GM12878 (cell line): ENCODE results near the gene MTHFS. TPM values are rescaled to one million over a fixed set of nuclear protein-coding genes. Genes with fewer than 3 reads are reported as not detected.

Experiments
- ATAC-seq: fragments of 200-7000 bp; cut with Tn5 transposase; 3 replicates; pipeline ENCODE4 v1.9.1; 2020; ENCODE audit warnings: mild to moderate bottlenecking, moderate library complexity
- BruUV-seq: library from RNA; stranded (reverse); fragments of 400-500 nt; replicated peaks from 2 replicates; lab custom pipeline; 2021; lab: Mats Ljungman, UMichigan
- CTCF ChIA-PET: fragments of 300-600 bp; sonication (Branson Sonifier 250); formaldehyde crosslinking; extraction: SDS; loops from one replicate; lab custom pipeline; 2021; ENCODE audit warnings: inconsistent platforms; lab: Yijun Ruan, JAX
- POLR2A ChIA-PET: fragments of 350-600 bp; formaldehyde crosslinking; extraction: SDS; loops from one replicate; lab custom pipeline; 2021; ENCODE audit warnings: inconsistent platforms; lab: Charles Lee
- RAD21 ChIA-PET: fragments of 300-600 bp; sonication (Branson Sonifier 250); formaldehyde crosslinking; loops from one replicate; lab custom pipeline; 2023; ENCODE audit warnings: antibody characterized with exemption; ENCODE audit not compliant: unreplicated experiment; lab: Charles Lee
- SMC1A ChIA-PET: fragments of 300-600 bp; sonication (Branson Sonifier 250); formaldehyde crosslinking; loops from one replicate; lab custom pipeline; 2023; ENCODE audit not compliant: unreplicated experiment, uncharacterized antibody; lab: Charles Lee
- DNase-seq: peaks from one replicate; pipeline ENCODE4 v3.0.0-alpha.2; 2011; ENCODE audit warnings: low read depth, low spot score
- FAIRE-seq: peaks from 3 replicates; lab custom pipeline; 2011; peaks lifted over from hg19 to GRCh38; lab: Jason Lieb, UNC
- H2AFZ ChIP-seq: 2 replicates; pipeline ENCODE4 v1.6.0; 2011; ENCODE audit warnings: low read depth, low read length, control low read depth; ENCODE audit not compliant: control insufficient read depth
- H3K27ac ChIP-seq: 2 replicates; pipeline ENCODE4 v1.5.1; 2011; ENCODE audit warnings: control low read depth; ENCODE audit not compliant: control insufficient read depth, insufficient read depth
- H3K27me3 ChIP-seq, 2 experiments: replicated peaks in 1 of 2; 2 replicates each; pipeline versions ENCODE4 v1.6.0 to v1.6.1; 2011; ENCODE audit warnings: low read length in 1 of 2; ENCODE audit not compliant: control insufficient read depth in 2 of 2, insufficient read depth in 2 of 2
- H3K36me3 ChIP-seq, 2 experiments: 2 replicates each; pipeline ENCODE4 v1.5.1; 2011; ENCODE audit warnings: low read length in 1 of 2; ENCODE audit not compliant: control insufficient read depth in 2 of 2, insufficient read depth in 2 of 2
- H3K4me1 ChIP-seq: 2 replicates; pipeline ENCODE4 v1.6.1; 2011; ENCODE audit warnings: mild to moderate bottlenecking, low read length, moderate library complexity, mixed read lengths; ENCODE audit not compliant: control insufficient read depth, insufficient read depth
- H3K4me2 ChIP-seq: 2 replicates; pipeline ENCODE4 v1.6.0; 2011; ENCODE audit warnings: control low read depth; ENCODE audit not compliant: control insufficient read depth, insufficient read depth
- H3K4me3 ChIP-seq: fragments of 200-600 bp; sonication (generic); 2 replicates; pipeline ENCODE4 v1.5.1; 2016
- H3K79me2 ChIP-seq: 2 replicates; pipeline ENCODE4 v1.6.0; 2011; ENCODE audit warnings: low read length; ENCODE audit not compliant: control insufficient read depth, insufficient read depth
- H3K9ac ChIP-seq: 2 replicates; pipeline ENCODE4 v1.8.0; 2011; ENCODE audit warnings: low read length, control low read depth, mixed read lengths; ENCODE audit not compliant: control insufficient read depth, insufficient read depth
- H3K9me3 ChIP-seq: replicated peaks from 3 replicates; pipeline ENCODE4 v1.5.1; 2011; ENCODE audit warnings: mild to moderate bottlenecking, low read length; ENCODE audit not compliant: control insufficient read depth, insufficient read depth
- H4K20me1 ChIP-seq: 2 replicates; pipeline ENCODE4 v1.6.0; 2011; ENCODE audit not compliant: control insufficient read depth, insufficient read depth
- EP300 ChIP-seq, 2 experiments: fragments of 150-350 bp in 1 of 2; IDR thresholded peaks; 2 replicates each; pipeline ENCODE4 v1.6.1; 2011 to 2012; ENCODE audit warnings: low read depth in 2 of 2, low read length in 2 of 2, borderline replicate concordance in 1 of 2, improper control_type of control experiment in 1 of 2, inconsistent platforms in 1 of 2; ENCODE audit not compliant: control insufficient read depth in 1 of 2
- STAT1 ChIP-seq: fragments of 450-650 bp; conservative IDR thresholded peaks from 2 replicates; pipeline ENCODE4 v1.6.1; 2014; ENCODE audit warnings: antibody characterized with exemption, mild to moderate bottlenecking
- WGBS: methylation state at CpG from one replicate; pipeline ENCODE4 v1.1.6; 2016; ENCODE audit warnings: low lambda C conversion rate; ENCODE audit not compliant: insufficient replicate concordance, insufficient coverage; ENCODE audit errors: missing lambda C conversion rate; 5-methylcytosine and 5-hydroxymethylcytosine counted together
- in situ Hi-C: fragments of 300-500 bp; cut with MboI; formaldehyde crosslinking; loops from 9 replicates; pipeline ENCODE4 v1.14.3; 2018; ENCODE audit warnings: mixed read lengths
- intact Hi-C: fragments of 100-400 bp; cut with micrococcal nuclease; formaldehyde crosslinking; loops from one replicate; pipeline ENCODE4 v1.14.2; 2022; ENCODE audit not compliant: unreplicated experiment
- polyA plus RNA-seq, 11 experiments: library from polyadenylated mRNA; depleted of rRNA in 4 of 11; unstranded in 6 of 11; stranded (reverse) in 5 of 11; fragments of >200 nt; fragmentation: Nextera tagmentation in 4 of 11; fragmentation: Illumina TruSeq in 1 of 11; extraction: Ambion mirVana in 4 of 11; extraction: Trizol in 1 of 11; gene quantifications; 1 replicate in 1 of 11; 2 replicates in 10 of 11; pipeline versions ENCODE4 v1.2.1 to v1.2.3, GENCODE V29; 2011 to 2016; ENCODE audit warnings: inconsistent platforms in 2 of 11, missing spikeins in 2 of 11, low read depth in 1 of 11
- small RNA-seq: library from RNA; depleted of rRNA; stranded (forward); fragments of <200 nt; gene quantifications from one replicate; pipeline ENCODE3, GENCODE V24; 2014
- total RNA-seq, 4 experiments: library from RNA; depleted of rRNA in 3 of 4; stranded (reverse); fragments of >200 nt in 3 of 4; fragmentation: Illumina TruSeq in 1 of 4; extraction: Trizol in 1 of 4; gene quantifications; 2 replicates each; pipeline versions ENCODE4 v1.2.1 to v1.2.3, GENCODE V29; 2013 to 2021

Gene MTHFS
- total and polyA plus RNA-seq, 10 of the 15 experiments (the other 5 are each of a cell fraction or from before 2014, with no cell fraction given) = 14.0 to 81.9 (median 31.8) TPM

DNA sequence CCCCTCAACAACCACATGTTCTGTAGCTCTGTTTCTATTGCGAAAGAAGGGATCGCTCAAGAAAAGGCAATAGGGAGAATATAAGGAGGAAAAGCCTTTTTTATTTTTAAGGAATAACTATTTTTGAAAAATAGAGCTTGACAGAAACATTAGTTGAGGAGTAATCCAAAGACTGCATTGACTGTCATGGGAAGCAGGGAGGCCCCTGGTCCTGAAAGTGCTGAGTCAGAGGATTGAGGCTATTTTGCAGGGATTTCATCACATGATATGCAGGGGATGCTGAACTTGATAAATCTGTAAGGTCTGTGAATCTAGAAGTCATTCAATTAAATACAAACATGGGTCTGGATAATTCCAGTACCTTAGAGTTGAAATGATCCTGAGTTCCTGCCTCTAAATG is 92.0 kb downstream of the MTHFS start (continued):
- no peak for TF ChIP-seq EP300 (IDR thresholded peaks at IDR 0.05; ENCODE audit: borderline replicate concordance in 1 of 2, control insufficient read depth in 1 of 2, low read depth in 2 of 2, low read length in 2 of 2)

DNA sequence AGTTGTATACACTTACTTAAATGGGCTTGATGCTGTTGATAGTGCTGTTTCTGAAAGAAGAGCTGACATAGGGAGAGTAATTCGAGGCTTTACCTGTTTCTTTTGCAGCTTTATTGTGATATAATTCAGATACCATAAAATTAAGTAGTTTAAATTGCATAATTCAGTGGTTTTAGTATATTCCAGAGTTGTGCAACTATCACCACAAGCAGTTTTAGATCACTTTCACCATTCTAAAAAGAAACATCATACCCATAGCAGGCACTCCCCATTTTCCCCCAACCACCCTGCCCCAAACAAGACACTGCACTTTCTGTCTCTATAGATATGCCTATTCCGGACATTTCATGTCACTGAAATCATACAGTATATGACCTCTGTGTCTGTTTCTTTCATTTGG is 98.5 kb downstream of the MTHFS start:
- H3K4me2 ChIP-seq = no peak overlapping the region
- intact Hi-C loops (no loop called here), in situ Hi-C loops (no loop called here)
- no TSS peak for BruUV-seq
- no peak for DNase-seq
- FAIRE-seq = no peak
- no peak for ATAC-seq
- no peaks in the 10 kb centered on the region for H3K79me2 ChIP-seq
- no peaks in the 10 kb centered on the region for H3K9me3 ChIP-seq
- ChIA-PET RAD21 (no interaction called here), POLR2A (interaction anchor here (0.9 kb wide), 1 partner anchor 55 kb away, joined by 3 read pairs; no protein-coding TSS in a partner anchor), SMC1A (no interaction called here), CTCF (interaction anchor here (0.8 to 1.3 kb wide), 2 partner anchors 9 to 37 kb away, joined by 3 read pairs; no protein-coding TSS in a partner anchor)
- H3K36me3 ChIP-seq = no peaks in the 10 kb centered on the region
- H4K20me1 ChIP-seq = no peaks in the 10 kb centered on the region
- H2AFZ ChIP-seq = no peak overlapping the region
- H3K27ac ChIP-seq = no peak overlapping the region
- no peak overlapping the region for H3K4me3 ChIP-seq
- H3K4me1 ChIP-seq = no peaks in the 10 kb centered on the region
- no peaks in the 10 kb centered on the region for H3K27me3 ChIP-seq
- no peak overlapping the region for H3K9ac ChIP-seq
- 29% methylated on average over 2 of the region's 2 CpGs for WGBS
- TF ChIP-seq STAT1 = no peak
- TF ChIP-seq, all 136 proteins: peak for 0

Small RNAs within 50 kb of the gene (small RNA-seq; reads per million reads assigned to genes)
- not detected for gene RNU6-667P

Other genes starting within 250 kb of the MTHFS start
- 181 and 223 TPM in 2 replicates for gene BCL2A1, start 74.2 kb upstream of the MTHFS start, total RNA-seq (2014; rRNA removed)
- gene BCL2A1, start 74.2 kb upstream of the MTHFS start, total RNA-seq (2014; rRNA removed; fragmentation: Illumina TruSeq; extraction: Trizol) = 358 and 373 TPM in 2 replicates
- gene BCL2A1, start 74.2 kb upstream of the MTHFS start, total RNA-seq (2021) = 183 and 212 TPM in 2 replicates
- gene BCL2A1, start 74.2 kb upstream of the MTHFS start, polyA plus RNA-seq (2011; rRNA removed) = 375 and 596 TPM in 2 replicates
- 374 and 510 TPM in 2 replicates for gene BCL2A1, start 74.2 kb upstream of the MTHFS start, polyA plus RNA-seq (2014; fragmentation: Illumina TruSeq; extraction: Trizol)
- gene BCL2A1, start 74.2 kb upstream of the MTHFS start, polyA plus RNA-seq (2014; fragmentation: Nextera tagmentation; extraction: Ambion mirVana) = 100 to 1,000 TPM; 536 to 570 TPM
- 224 and 283 TPM in 2 replicates for gene BCL2A1, start 74.2 kb upstream of the MTHFS start, polyA plus RNA-seq (2014; rRNA removed)
- gene BCL2A1, start 74.2 kb upstream of the MTHFS start, polyA plus RNA-seq (2016; fragmentation: Nextera tagmentation; extraction: Ambion mirVana) = 100 to 1,000 TPM; 190 to 192 TPM
- gene ZFAND6, start 162.7 kb upstream of the MTHFS start, total RNA-seq (2014; rRNA removed) = 166 and 179 TPM in 2 replicates
- 128 and 131 TPM in 2 replicates for gene ZFAND6, start 162.7 kb upstream of the MTHFS start, total RNA-seq (2014; rRNA removed; fragmentation: Illumina TruSeq; extraction: Trizol)
- gene ZFAND6, start 162.7 kb upstream of the MTHFS start, total RNA-seq (2021) = 71.2 and 78.9 TPM in 2 replicates
- gene ZFAND6, start 162.7 kb upstream of the MTHFS start, polyA plus RNA-seq (2011; rRNA removed) = 162 and 175 TPM in 2 replicates
- 118 and 150 TPM in 2 replicates for gene ZFAND6, start 162.7 kb upstream of the MTHFS start, polyA plus RNA-seq (2014; fragmentation: Illumina TruSeq; extraction: Trizol)
- 100 to 1,000 TPM in 1 of 2 experiments, 10 to 100 TPM in 1; 98.1 to 111 TPM for gene ZFAND6, start 162.7 kb upstream of the MTHFS start, polyA plus RNA-seq (2014; fragmentation: Nextera tagmentation; extraction: Ambion mirVana)
- gene ZFAND6, start 162.7 kb upstream of the MTHFS start, polyA plus RNA-seq (2014; rRNA removed) = 142 and 169 TPM in 2 replicates
- 100 to 1,000 TPM; 171 to 173 TPM for gene ZFAND6, start 162.7 kb upstream of the MTHFS start, polyA plus RNA-seq (2016; fragmentation: Nextera tagmentation; extraction: Ambion mirVana)